IgD-negative memory B cell (primary cell): ENCODE results near the gene TNRC6B. TPM values are rescaled to one million over a fixed set of nuclear protein-coding genes. Genes with fewer than 3 reads are reported as not detected.
"Not testable (repeated sequence)": the region's sequence is repeated elsewhere in the genome, so short reads cannot be mapped to it uniquely, and the experiment has no call there.

Experiments
- H3K27ac Mint-ChIP-seq, 3 donors: one replicate each; pipeline ENCODE4 v1.8.0; 2020 to 2022; ENCODE audit warnings: mild to moderate bottlenecking in 3 of 3, mixed read lengths in 3 of 3, moderate library complexity in 1 of 3
- H3K27me3 Mint-ChIP-seq: one replicate; pipeline ENCODE4 v1.8.0; 2021; ENCODE audit warnings: mixed read lengths
- H3K36me3 Mint-ChIP-seq: one replicate; pipeline ENCODE4 v1.8.0; 2020; ENCODE audit warnings: mild to moderate bottlenecking, mixed read lengths
- H3K4me1 Mint-ChIP-seq, 3 donors: one replicate each; pipeline ENCODE4 v1.8.0; 2020 to 2022; ENCODE audit warnings: mixed read lengths in 3 of 3, mild to moderate bottlenecking in 1 of 3
- H3K4me3 Mint-ChIP-seq, 4 donors: one replicate each; pipeline ENCODE4 v1.8.0; 2020 to 2022; ENCODE audit warnings: mild to moderate bottlenecking in 4 of 4, mixed read lengths in 4 of 4, moderate library complexity in 3 of 4
- H3K9me3 Mint-ChIP-seq, 3 donors: one replicate each; pipeline ENCODE4 v1.8.0; 2020 to 2021; ENCODE audit warnings: mixed read lengths in 3 of 3, mild to moderate bottlenecking in 1 of 3
- polyA plus RNA-seq: library from polyadenylated mRNA; unstranded; fragments of 300-500 nt; fragmentation: Illumina TruSeq; gene quantifications from one replicate; pipeline ENCODE4 v1.2.3, GENCODE V29; 2021

The TNRC6B gene
- 143 TPM for polyA plus RNA-seq

GRCh38 chr22:40177738-40178416, at the start of gene TNRC6B:
TNRC6B (plus strand) TSS chr22:40177925; CDS start chr22:40178136, 211 bp downstream.
- Mint-ChIP-seq H3K27me3 (no peaks in the 10 kb centered on the region), H3K4me1 (peaks cover 40 to 52% (median 45%) of the 10 kb centered on the region in 3 donors), H3K4me3 (peak within 1 kb of the TSS; percentile 79 to 96 (median 90)), H3K36me3 (no peaks in the 10 kb centered on the region), H3K9me3 (no peaks in the 10 kb centered on the region), H3K27ac (peak within 1 kb of the TSS; percentile 46 to 94 (median 89))

- H3K9me3 Mint-ChIP-seq, result no peaks in the 10 kb centered on the region
- no peak overlapping the region for H3K4me3 Mint-ChIP-seq
- peaks cover 6% of the 10 kb centered on the region for H3K36me3 Mint-ChIP-seq
- H3K27ac Mint-ChIP-seq, result peak overlapping the region in 2 of 3 donors; percentile 4 to 92
- no peaks in the 10 kb centered on the region for H3K27me3 Mint-ChIP-seq
- peaks cover 0 to 11% (median 3%) of the 10 kb centered on the region in 3 donors for H3K4me1 Mint-ChIP-seq
Observed at GRCh38 chr22:40128989-40129388, 48.7 kb upstream of the TNRC6B start.

GRCh38 chr22:40137132-40137531, 40.6 kb upstream of the TNRC6B start:
- Mint-ChIP-seq H3K4me3 (no peak overlapping the region), H3K4me1 (peaks cover 4% of the 10 kb centered on the region in 3 donors), H3K27ac (peak overlapping the region in 2 of 3 donors; percentile 29 to 44), H3K9me3 (no peaks in the 10 kb centered on the region), H3K27me3 (no peaks in the 10 kb centered on the region), H3K36me3 (peaks cover 2% of the 10 kb centered on the region)

GRCh38 chr22:40138866-40139265, 38.9 kb upstream of the TNRC6B start:
- Mint-ChIP-seq H3K27me3 (no peaks in the 10 kb centered on the region), H3K4me3 (no peak overlapping the region), H3K4me1 (peaks cover 4% of the 10 kb centered on the region in 3 donors), H3K9me3 (no peaks in the 10 kb centered on the region), H3K27ac (no peak overlapping the region), H3K36me3 (peaks cover 3% of the 10 kb centered on the region)

GRCh38 chr22:40147388-40148176, 30.1 kb upstream of the TNRC6B start:
- no peak overlapping the region for H3K4me3 Mint-ChIP-seq
- peaks cover 10% of the 10 kb centered on the region for H3K36me3 Mint-ChIP-seq
- H3K9me3 Mint-ChIP-seq, result no peaks in the 10 kb centered on the region
- peaks cover 7 to 15% (median 7%) of the 10 kb centered on the region in 3 donors for H3K4me1 Mint-ChIP-seq
- H3K27me3 Mint-ChIP-seq, result no peaks in the 10 kb centered on the region
- H3K27ac Mint-ChIP-seq, result no peak overlapping the region

- H3K36me3 Mint-ChIP-seq, result peaks cover 6% of the 10 kb centered on the region
- peak overlapping the region in 1 of 3 donors; percentile 78 for H3K27ac Mint-ChIP-seq
- no peaks in the 10 kb centered on the region for H3K27me3 Mint-ChIP-seq
- no peak overlapping the region for H3K4me3 Mint-ChIP-seq
- no peaks in the 10 kb centered on the region for H3K9me3 Mint-ChIP-seq
- H3K4me1 Mint-ChIP-seq, result peaks cover 6 to 15% (median 7%) of the 10 kb centered on the region in 3 donors
Observed at GRCh38 chr22:40153192-40153591, 24.5 kb upstream of the TNRC6B start.

- Mint-ChIP-seq H3K27me3 (no peaks in the 10 kb centered on the region), H3K4me3 (no peak overlapping the region), H3K9me3 (no peaks in the 10 kb centered on the region), H3K36me3 (peaks cover 1% of the 10 kb centered on the region), H3K4me1 (peaks cover 4 to 15% (median 6%) of the 10 kb centered on the region in 3 donors), H3K27ac (peak overlapping the region in 1 of 3 donors; percentile 78)
Observed at GRCh38 chr22:40153705-40154104, 24.0 kb upstream of the TNRC6B start.

GRCh38 chr22:40156001-40156516, 21.7 kb upstream of the TNRC6B start:
- Mint-ChIP-seq H3K4me3 (no peak overlapping the region), H3K36me3 (no peaks in the 10 kb centered on the region), H3K27ac (peak overlapping the region in 2 of 3 donors; percentile 71 to 86), H3K27me3 (no peaks in the 10 kb centered on the region), H3K4me1 (peaks cover 0 to 5% (median 3%) of the 10 kb centered on the region in 3 donors), H3K9me3 (no peaks in the 10 kb centered on the region)

- H3K27me3 Mint-ChIP-seq, H3K4me3 Mint-ChIP-seq, H3K36me3 Mint-ChIP-seq, H3K27ac Mint-ChIP-seq, H3K4me1 Mint-ChIP-seq, H3K9me3 Mint-ChIP-seq: not testable (repeated sequence)
Observed at GRCh38 chr22:40156682-40157081, 21.0 kb upstream of the TNRC6B start.

- H3K4me3 Mint-ChIP-seq, result no peak overlapping the region
- peaks cover 0 to 6% (median 5%) of the 10 kb centered on the region in 3 donors for H3K4me1 Mint-ChIP-seq
- H3K27me3 Mint-ChIP-seq, result no peaks in the 10 kb centered on the region
- peak overlapping the region in 1 of 3 donors; percentile 18 for H3K27ac Mint-ChIP-seq
- no peaks in the 10 kb centered on the region for H3K9me3 Mint-ChIP-seq
- no peaks in the 10 kb centered on the region for H3K36me3 Mint-ChIP-seq
Observed at GRCh38 chr22:40157330-40157945, 20.3 kb upstream of the TNRC6B start.

- H3K36me3 Mint-ChIP-seq, result no peaks in the 10 kb centered on the region
- H3K27ac Mint-ChIP-seq, result peak overlapping the region in 1 of 3 donors; percentile 6
- H3K27me3 Mint-ChIP-seq, result no peaks in the 10 kb centered on the region
- H3K9me3 Mint-ChIP-seq, result no peaks in the 10 kb centered on the region
- H3K4me1 Mint-ChIP-seq, result peaks cover 0 to 6% (median 2%) of the 10 kb centered on the region in 3 donors
- H3K4me3 Mint-ChIP-seq, result no peak overlapping the region
Observed at GRCh38 chr22:40161194-40161593, 16.5 kb upstream of the TNRC6B start.

- H3K27me3 Mint-ChIP-seq, H3K36me3 Mint-ChIP-seq, H3K4me3 Mint-ChIP-seq, H3K27ac Mint-ChIP-seq, H3K9me3 Mint-ChIP-seq, H3K4me1 Mint-ChIP-seq: not testable (repeated sequence)
Observed at GRCh38 chr22:40165537-40165936, 12.2 kb upstream of the TNRC6B start.

GRCh38 chr22:40175611-40176244, 2.0 kb upstream of the TNRC6B start:
- H3K36me3 Mint-ChIP-seq, result no peaks in the 10 kb centered on the region
- no peaks in the 10 kb centered on the region for H3K27me3 Mint-ChIP-seq
- peaks cover 35 to 50% (median 42%) of the 10 kb centered on the region in 3 donors for H3K4me1 Mint-ChIP-seq
- H3K4me3 Mint-ChIP-seq, result no peak overlapping the region
- H3K27ac Mint-ChIP-seq, result peak overlapping the region in 2 of 3 donors; percentile 46 to 94
- H3K9me3 Mint-ChIP-seq, result no peaks in the 10 kb centered on the region

- H3K27me3 Mint-ChIP-seq, result no peaks in the 10 kb centered on the region
- peak overlapping the region; percentile 46 to 94 (median 89) for H3K27ac Mint-ChIP-seq
- H3K36me3 Mint-ChIP-seq, result no peaks in the 10 kb centered on the region
- H3K4me3 Mint-ChIP-seq, result peak overlapping the region; percentile 79 to 96 (median 90)
- H3K9me3 Mint-ChIP-seq, result no peaks in the 10 kb centered on the region
- H3K4me1 Mint-ChIP-seq, result peaks cover 36 to 48% (median 43%) of the 10 kb centered on the region in 3 donors
Observed at GRCh38 chr22:40176921-40177737, 596 bp upstream of the TNRC6B start.
